Esophagus muscularis mucosa (tissue), 3 donors: ENCODE measurements around the gene KRT8.

ENCODE experiments used
- CTCF ChIP-seq, 3 experiments: fragments of 200-600 bp in 2 of 3; fragments of 450-650 bp in 1 of 3; sonication (generic) in 2 of 3; IDR thresholded peaks; one replicate each; pipeline ENCODE4 v1.5.1; 2017 to 2019; ENCODE audit warnings: antibody characterized with exemption in 3 of 3, mild to moderate bottlenecking in 2 of 3, moderate library complexity in 1 of 3
- POLR2AphosphoS5 ChIP-seq, 2 donors: sonication (generic); formaldehyde crosslinking; IDR thresholded peaks; one replicate each; pipeline ENCODE4 v1.6.1; 2017; ENCODE audit warnings: antibody characterized with exemption in 2 of 2

- TF ChIP-seq CTCF (IDR thresholded peaks at IDR 0.05) (no peak), POLR2AphosphoS5 (IDR thresholded peaks at IDR 0.05) (no peak)
Measured at GRCh38 chr12:52915637-52916036, 10.8 kb upstream of the KRT8 start.
